BE2C (cell line): ENCODE results near the gene OR51E2.

Experiments
- DNase-seq: peaks from one replicate; pipeline ENCODE4 v3.0.0-alpha.2; 2020
- H3K27me3 ChIP-seq: fragments of 250-450 bp; sonication (Bioruptor Pico); 2 replicates; pipeline ENCODE4 v1.5.1; 2020; ENCODE audit warnings: mild to moderate bottlenecking
- H3K36me3 ChIP-seq: fragments of 250-450 bp; sonication (Bioruptor Pico); 2 replicates; pipeline ENCODE4 v1.5.1; 2020; ENCODE audit warnings: mild to moderate bottlenecking
- H3K4me1 ChIP-seq: fragments of 250-450 bp; sonication (Bioruptor Pico); 2 replicates; pipeline ENCODE4 v1.5.1; 2020
- H3K4me3 ChIP-seq: 2 replicates; pipeline ENCODE4 v1.5.1; 2011; ENCODE audit warnings: low read depth, low read length
- H3K9me3 ChIP-seq: fragments of 250-450 bp; sonication (Bioruptor Pico); 2 replicates; pipeline ENCODE4 v1.5.1; 2020
- CTCF ChIP-seq: IDR thresholded peaks from 2 replicates; pipeline ENCODE4 v1.5.1; 2012; ENCODE audit warnings: mild to moderate bottlenecking, low read depth, low read length

OR51E2 gene

GRCh38 chr11:4654635-4655369 is 42.9 kb downstream of the OR51E2 start:
- TF ChIP-seq CTCF, result no peak
- Histone ChIP-seq H3K36me3 (no peaks in the 10 kb centered on the region), H3K27me3 (no peaks in the 10 kb centered on the region), H3K4me3 (no peak overlapping the region), H3K4me1 (no peaks in the 10 kb centered on the region), H3K9me3 (no peaks in the 10 kb centered on the region)
- no peak for DNase-seq

GRCh38 chr11:4647766-4648165 is 49.9 kb downstream of the OR51E2 start:
- Histone ChIP-seq H3K36me3 (no peaks in the 10 kb centered on the region), H3K27me3 (no peaks in the 10 kb centered on the region), H3K4me1 (no peaks in the 10 kb centered on the region), H3K9me3 (no peaks in the 10 kb centered on the region), H3K4me3 (no peak overlapping the region)
- no peak for DNase-seq
- TF ChIP-seq CTCF, result no peak

GRCh38 chr11:4645974-4646373 is 51.7 kb downstream of the OR51E2 start:
- DNase-seq, result no peak
- Histone ChIP-seq H3K9me3 (no peaks in the 10 kb centered on the region), H3K27me3 (no peaks in the 10 kb centered on the region), H3K4me1 (no peaks in the 10 kb centered on the region), H3K36me3 (no peaks in the 10 kb centered on the region), H3K4me3 (no peak overlapping the region)
- TF ChIP-seq CTCF, result no peak

- H3K4me1 ChIP-seq, result no peaks in the 10 kb centered on the region
- DNase-seq, result no peak
- H3K4me3 ChIP-seq, result no peak overlapping the region
- no peaks in the 10 kb centered on the region for H3K27me3 ChIP-seq
- H3K36me3 ChIP-seq, result no peaks in the 10 kb centered on the region
- no peaks in the 10 kb centered on the region for H3K9me3 ChIP-seq
- no peak for TF ChIP-seq CTCF
These were observed 53.4 kb downstream of the OR51E2 start for GRCh38 chr11:4644233-4644632.

- DNase-seq, result no peak
- no peak for TF ChIP-seq CTCF
- Histone ChIP-seq H3K27me3 (no peaks in the 10 kb centered on the region), H3K9me3 (no peaks in the 10 kb centered on the region), H3K4me1 (no peaks in the 10 kb centered on the region), H3K36me3 (no peaks in the 10 kb centered on the region), H3K4me3 (no peak within 1 kb of the TSS)
These were observed 54.0 kb downstream of the OR51E2 start, which contains the start of gene OR51E1 for GRCh38 chr11:4643682-4644081. Gene OR51E1 (plus strand): TSS chr11:4643982. CDS start chr11:4652527, 8,545 bp downstream.

GRCh38 chr11:4643076-4643475 is 54.6 kb downstream of the OR51E2 start:
- peak; percentile 9 for DNase-seq
- H3K4me3 ChIP-seq, result no peak overlapping the region
- H3K27me3 ChIP-seq, result no peaks in the 10 kb centered on the region
- no peaks in the 10 kb centered on the region for H3K9me3 ChIP-seq
- H3K4me1 ChIP-seq, result no peaks in the 10 kb centered on the region
- no peak for TF ChIP-seq CTCF
- no peaks in the 10 kb centered on the region for H3K36me3 ChIP-seq
